ENCODE results near the gene CSRP1.

Gene CSRP1

DNA sequence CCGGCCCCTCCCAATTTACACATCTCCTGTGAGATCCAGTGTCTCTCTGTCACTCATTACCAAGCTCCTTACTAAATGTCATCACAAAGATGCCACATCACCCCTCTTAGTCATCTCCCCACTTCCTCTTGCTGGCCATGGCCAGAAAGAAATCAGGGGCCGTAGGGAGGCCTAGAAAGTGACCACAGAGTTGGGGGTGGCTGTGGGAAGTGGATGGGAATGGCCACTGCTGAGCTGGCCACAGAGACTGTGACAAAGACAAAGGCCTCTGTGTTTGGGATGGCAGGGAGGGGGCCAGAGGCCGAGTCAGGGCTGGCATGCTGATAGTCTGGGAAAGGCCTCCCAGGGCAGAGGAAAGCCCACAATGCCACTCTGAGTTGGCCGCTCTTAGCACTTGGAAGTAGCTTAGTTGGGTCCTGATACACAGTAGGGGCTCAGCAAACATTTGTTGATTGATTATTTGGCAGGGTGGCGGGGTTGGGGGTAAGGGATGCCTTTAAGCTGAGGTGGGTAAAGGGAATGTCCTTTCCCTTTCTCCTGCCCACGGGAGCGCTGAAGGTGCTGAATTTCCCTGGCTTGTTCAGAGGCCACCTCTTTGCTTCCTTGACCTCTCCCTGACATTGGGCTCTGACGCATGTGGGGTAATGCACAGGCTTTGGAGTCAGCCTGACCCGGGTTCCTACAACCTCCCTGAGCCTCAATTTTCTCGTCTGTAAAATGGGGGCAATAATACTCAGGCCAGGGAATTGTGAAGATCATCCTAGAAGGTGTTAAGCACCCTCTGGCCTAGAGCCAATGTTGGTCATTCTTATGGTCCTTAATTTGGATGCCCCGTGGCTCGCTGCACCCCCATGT, 45.2 kb upstream of the CSRP1 start:
- no peak for TF ChIP-seq CTCF (IDR thresholded peaks at IDR 0.05)

DNA sequence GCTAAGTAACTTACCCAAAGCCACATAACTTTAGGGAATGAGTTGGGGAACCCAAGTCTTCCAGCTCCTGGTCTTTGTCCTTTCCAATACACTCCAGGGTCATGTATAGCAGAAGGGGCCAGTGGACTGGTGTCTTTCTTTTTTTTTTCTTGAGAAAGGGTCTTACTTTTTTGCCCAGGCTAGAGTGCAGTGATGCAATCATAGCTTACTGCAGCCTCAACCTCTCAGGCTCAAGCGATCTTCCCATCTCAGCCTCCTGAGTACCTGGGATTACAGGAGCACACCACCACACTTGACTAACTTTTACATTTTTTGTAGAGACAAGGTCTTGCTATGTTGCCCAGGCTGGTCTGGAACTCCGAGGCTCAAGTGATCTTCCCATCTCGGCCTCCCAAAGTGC, 44.2 kb upstream of the CSRP1 start:
- no peak for TF ChIP-seq CTCF (IDR thresholded peaks at IDR 0.05)

DNA sequence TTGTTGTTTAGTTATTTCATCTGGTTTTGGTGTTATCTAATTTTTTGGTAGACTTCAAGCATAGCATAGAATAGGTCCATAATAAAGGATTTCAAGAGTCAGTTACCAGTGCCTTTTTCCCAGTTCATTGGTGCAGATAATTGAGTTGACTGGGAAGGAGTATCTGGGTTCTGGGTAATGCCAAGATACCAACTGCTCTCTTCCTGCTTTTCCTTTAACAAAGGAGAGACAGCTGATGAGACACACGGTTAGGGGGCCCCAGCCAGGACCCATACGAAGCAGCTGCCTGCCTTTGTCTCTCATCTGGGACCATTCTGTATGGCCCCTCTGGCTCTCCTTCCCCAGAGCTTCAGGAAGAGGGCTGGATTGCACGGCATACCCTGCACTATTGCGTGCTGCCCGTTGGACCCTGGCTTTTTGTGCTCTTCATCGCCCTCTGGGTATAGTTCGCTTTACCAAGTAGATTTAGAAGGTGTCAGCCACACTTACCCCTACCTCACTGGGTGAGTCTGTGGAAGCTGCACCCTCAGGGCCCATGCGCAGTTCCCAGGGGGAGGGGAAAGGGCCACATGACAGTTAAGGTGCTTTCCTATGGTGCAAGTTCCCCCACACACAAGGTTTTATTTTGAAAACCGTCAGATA, 39.0 kb upstream of the CSRP1 start:
- TF ChIP-seq CTCF (IDR thresholded peaks at IDR 0.05), result no peak

DNA sequence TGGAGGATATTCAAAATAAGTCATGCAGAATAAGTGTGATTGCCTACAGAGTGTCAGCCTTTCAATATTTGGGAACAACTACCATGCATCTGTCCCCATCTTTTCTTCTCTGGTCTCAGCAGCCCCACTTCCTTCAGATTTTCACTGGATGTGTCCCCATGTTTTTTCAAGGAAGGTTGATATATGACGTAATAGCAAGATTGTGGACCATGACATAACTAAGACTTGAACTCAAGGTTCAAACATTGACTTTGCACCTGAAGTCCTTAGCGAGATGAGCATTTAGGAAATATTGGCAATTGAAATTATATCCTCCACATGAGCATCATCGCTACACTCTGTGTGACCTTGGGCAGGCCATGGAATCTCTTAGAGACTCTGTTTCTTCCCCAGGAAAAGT, 37.8 kb upstream of the CSRP1 start:
- no peak for TF ChIP-seq CTCF (IDR thresholded peaks at IDR 0.05)

DNA sequence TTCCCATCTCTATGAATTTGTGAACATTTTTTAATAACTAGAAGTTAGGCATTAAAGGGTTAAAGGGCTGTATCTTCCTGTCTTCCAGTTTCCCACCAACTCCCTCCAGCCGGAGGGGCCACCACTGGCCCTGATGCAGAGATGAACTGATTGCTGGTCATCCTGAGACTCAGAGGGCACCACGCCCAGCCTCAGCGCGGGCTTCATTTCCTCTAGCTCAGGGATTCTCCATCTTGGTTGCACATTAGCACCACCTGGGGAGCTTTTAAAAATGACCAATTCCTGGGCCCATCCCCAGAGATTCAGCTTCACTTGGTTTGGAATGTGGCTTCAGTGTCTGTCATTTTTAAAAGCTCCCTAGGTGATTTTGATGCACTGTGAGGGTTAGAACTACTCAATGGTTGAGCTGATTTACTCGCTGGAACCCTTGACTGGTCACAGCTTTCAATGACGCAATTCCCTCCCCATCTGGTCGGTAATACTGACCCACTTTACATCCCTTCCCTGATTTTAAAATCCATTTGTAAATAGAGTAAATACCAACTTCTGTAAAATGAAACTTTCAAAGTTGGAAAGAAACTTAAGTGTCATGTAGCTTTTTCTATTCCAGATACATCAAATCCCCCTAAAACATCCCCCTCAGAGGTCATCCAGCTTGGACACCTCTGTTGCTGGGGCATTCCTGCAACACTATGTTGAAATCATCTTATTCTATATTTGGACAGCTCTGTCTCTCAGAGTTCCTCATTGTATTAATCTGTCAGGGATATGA, 37.1 kb upstream of the CSRP1 start:
- TF ChIP-seq CTCF (IDR thresholded peaks at IDR 0.05), result no peak

DNA sequence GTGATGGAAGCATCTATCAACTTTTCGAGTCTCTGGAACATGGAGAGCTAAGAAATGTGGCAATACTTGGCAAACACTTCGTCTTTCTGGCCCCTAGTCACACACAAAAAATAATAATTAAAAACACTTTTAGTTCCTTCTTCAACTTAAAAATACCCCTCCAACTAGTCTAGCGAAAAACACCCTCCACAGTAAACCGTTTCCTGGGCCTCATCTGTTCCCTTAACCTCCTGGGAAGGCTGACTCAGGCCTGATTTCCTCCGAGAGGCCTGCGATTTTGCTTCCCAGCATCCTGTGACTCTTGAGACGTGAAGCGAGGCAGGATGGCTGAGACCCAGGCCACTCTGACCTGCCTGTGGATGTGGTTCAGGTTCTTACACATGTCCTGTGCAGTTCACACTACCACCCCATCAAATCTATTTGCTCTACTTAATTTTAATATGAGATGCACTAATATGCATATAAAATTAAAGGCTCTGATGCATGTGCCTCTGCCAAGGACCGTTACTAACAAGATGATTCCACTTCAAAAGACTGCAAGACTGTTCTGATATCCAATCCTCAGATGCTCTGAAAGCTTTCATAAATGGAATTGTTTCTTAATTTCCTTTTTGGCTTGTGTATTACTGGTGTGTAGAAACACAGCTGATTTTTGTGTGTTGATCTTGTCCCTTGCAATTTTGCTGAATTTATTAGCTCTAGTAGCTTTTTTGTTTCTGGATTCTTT, 35.5 kb upstream of the CSRP1 start:
- TF ChIP-seq CTCF (IDR thresholded peaks at IDR 0.05), result no peak
